K562 (cell line): ENCODE results near the gene KCNJ15. TPM values are rescaled to one million over a fixed set of nuclear protein-coding genes. Genes with fewer than 3 reads are reported as not detected.

Experiments
- ATF3 ChIP-seq, 2 experiments: fragments of 450-650 bp in 1 of 2; sonication (generic) in 1 of 2; formaldehyde crosslinking in 1 of 2; IDR thresholded peaks in 1 of 2; conservative IDR thresholded peaks in 1 of 2; 2 replicates each; pipeline versions ENCODE4 v1.6.1 to v1.8.1; 2016 to 2023; ENCODE audit warnings: mild to moderate bottlenecking in 2 of 2, moderate library complexity in 2 of 2, inconsistent platforms in 1 of 2, missing genetic modification reagents in 1 of 2
- ETV1 ChIP-seq: fragments of 450-650 bp; conservative IDR thresholded peaks from 2 replicates; pipeline ENCODE4 v1.6.1; 2016; ENCODE audit warnings: missing genetic modification characterization, control low read depth, low read depth, missing compliant biosample characterization
- JUND ChIP-seq, 2 experiments: IDR thresholded peaks; 2 replicates in 1 of 2; 3 replicates in 1 of 2; pipeline ENCODE4 v1.6.1; 2011; ENCODE audit warnings: borderline replicate concordance in 2 of 2, low read depth in 2 of 2, low read length in 2 of 2, improper control_type of control experiment in 1 of 2, missing biosample characterization in 1 of 2, missing genetic modification characterization in 1 of 2, missing genetic modification reagents in 1 of 2
- MTA1 ChIP-seq: fragments of 450-650 bp; IDR thresholded peaks from 2 replicates; pipeline ENCODE4 v1.6.1; 2017; ENCODE audit warnings: borderline replicate concordance
- NCOA4 ChIP-seq: fragments of 450-650 bp; IDR thresholded peaks from 2 replicates; pipeline ENCODE4 v1.6.1; 2018; ENCODE audit warnings: mild to moderate bottlenecking; ENCODE audit not compliant: partially characterized antibody
- PTRF ChIP-seq: fragments of 450-650 bp; IDR thresholded peaks from 2 replicates; pipeline ENCODE4 v1.6.1; 2016; ENCODE audit warnings: mild to moderate bottlenecking, missing genetic modification characterization, missing compliant biosample characterization
- PTTG1 ChIP-seq: fragments of 450-650 bp; IDR thresholded peaks from 2 replicates; pipeline ENCODE4 v1.6.1; 2016; ENCODE audit warnings: low read depth, mild to moderate bottlenecking, missing genetic modification characterization, missing compliant biosample characterization
- RBM39 ChIP-seq: fragments of 200-400 bp; formaldehyde crosslinking; optimal IDR thresholded peaks from 2 replicates; pipeline ENCODE3; 2018; ENCODE audit warnings: low read depth, low read length
- SRSF3 ChIP-seq: fragments of 200-400 bp; formaldehyde crosslinking; IDR thresholded peaks from 2 replicates; pipeline ENCODE4 v1.6.1; 2016; ENCODE audit warnings: mild to moderate bottlenecking, low read length, moderate library complexity; ENCODE audit not compliant: insufficient read depth
- ZNF224 ChIP-seq: sonication (generic); formaldehyde crosslinking; IDR thresholded peaks from 2 replicates; pipeline ENCODE4 v1.8.0; 2022; ENCODE audit warnings: mild to moderate bottlenecking, missing genetic modification reagents
- polyA plus RNA-seq, 8 experiments: library from polyadenylated mRNA; depleted of rRNA in 4 of 8; stranded (reverse) in 5 of 8; unstranded in 3 of 8; fragments of >200 nt; fragmentation: Nextera tagmentation in 2 of 8; fragmentation: Illumina TruSeq in 1 of 8; extraction: Ambion mirVana in 2 of 8; extraction: Trizol in 1 of 8; gene quantifications; 2 replicates each; pipeline versions ENCODE4 v1.2.1 to v1.2.3, GENCODE V29; 2011 to 2014; ENCODE audit warnings: inconsistent platforms in 1 of 8, missing spikeins in 1 of 8
- total RNA-seq, 7 experiments: library from RNA; depleted of rRNA in 6 of 7; stranded (reverse); fragments of >200 nt in 6 of 7; fragmentation: Illumina TruSeq in 2 of 7; extraction: Trizol in 2 of 7; gene quantifications; 2 replicates each; pipeline versions ENCODE4 v1.2.1 to v1.2.3, GENCODE V29; 2011 to 2021; ENCODE audit warnings: low replicate concordance in 1 of 7

Gene KCNJ15
- total and polyA plus RNA-seq, 9 of the 15 experiments (the other 6 are each of a cell fraction or from before 2014, with no cell fraction given) = 0.20 to 3.0 (median 0.72) TPM; not detected in 1

DNA sequence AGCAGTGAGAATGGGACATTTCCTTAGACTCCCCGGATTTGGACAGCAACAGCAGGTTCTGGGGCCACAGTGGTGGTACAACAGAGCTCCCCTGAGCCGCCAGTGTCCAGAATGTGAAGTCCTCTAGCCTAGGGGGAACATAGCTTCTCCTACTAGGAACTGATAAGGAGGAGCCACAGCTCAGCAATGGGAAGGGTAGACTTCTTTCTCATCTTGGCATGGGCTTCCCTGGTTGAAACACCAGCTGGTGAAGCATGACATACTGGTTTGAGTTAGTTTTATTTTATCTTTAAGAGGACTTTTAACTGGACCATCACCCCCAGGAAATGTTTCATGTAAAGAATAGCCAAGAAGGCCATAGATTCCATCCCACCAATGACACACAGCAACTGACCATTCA is 68.4 kb downstream of the KCNJ15 start (continued):
- TF ChIP-seq ZNF224 (no peak), SRSF3 (no peak), JUND (IDR thresholded peaks at IDR 0.05; ENCODE audit: borderline replicate concordance, low read depth, low read length) (no peak), JUND (tag; IDR thresholded peaks at IDR 0.05; ENCODE audit: borderline replicate concordance, low read depth, low read length) (no peak), NCOA4 (no peak), ATF3 (IDR thresholded peaks at IDR 0.05) (no peak), ATF3 (CRISPR knock-in tag; conservative IDR thresholded peaks at IDR 0.05) (no peak), ETV1 (tag) (no peak), PTTG1 (tag) (no peak), RBM39 (no peak), PTRF (tag) (no peak), MTA1 (no peak)
- TF ChIP-seq, all 486 proteins: peak for 0
